Measurements from ENCODE around the gene RFNG. TPM values are rescaled to one million over a fixed set of nuclear protein-coding genes. Genes with fewer than 3 reads are reported as not detected.
A peak's percentile ranks its signal among the peaks of the same experiment; 100 is the strongest.

Gene RFNG
- total and polyA plus RNA-seq, 2 of the 13 experiments (the other 11 are each of a cell fraction or from before 2014, with no cell fraction given) = 61.4 to 64.0 TPM

- TF ChIP-seq, protein P1, sequence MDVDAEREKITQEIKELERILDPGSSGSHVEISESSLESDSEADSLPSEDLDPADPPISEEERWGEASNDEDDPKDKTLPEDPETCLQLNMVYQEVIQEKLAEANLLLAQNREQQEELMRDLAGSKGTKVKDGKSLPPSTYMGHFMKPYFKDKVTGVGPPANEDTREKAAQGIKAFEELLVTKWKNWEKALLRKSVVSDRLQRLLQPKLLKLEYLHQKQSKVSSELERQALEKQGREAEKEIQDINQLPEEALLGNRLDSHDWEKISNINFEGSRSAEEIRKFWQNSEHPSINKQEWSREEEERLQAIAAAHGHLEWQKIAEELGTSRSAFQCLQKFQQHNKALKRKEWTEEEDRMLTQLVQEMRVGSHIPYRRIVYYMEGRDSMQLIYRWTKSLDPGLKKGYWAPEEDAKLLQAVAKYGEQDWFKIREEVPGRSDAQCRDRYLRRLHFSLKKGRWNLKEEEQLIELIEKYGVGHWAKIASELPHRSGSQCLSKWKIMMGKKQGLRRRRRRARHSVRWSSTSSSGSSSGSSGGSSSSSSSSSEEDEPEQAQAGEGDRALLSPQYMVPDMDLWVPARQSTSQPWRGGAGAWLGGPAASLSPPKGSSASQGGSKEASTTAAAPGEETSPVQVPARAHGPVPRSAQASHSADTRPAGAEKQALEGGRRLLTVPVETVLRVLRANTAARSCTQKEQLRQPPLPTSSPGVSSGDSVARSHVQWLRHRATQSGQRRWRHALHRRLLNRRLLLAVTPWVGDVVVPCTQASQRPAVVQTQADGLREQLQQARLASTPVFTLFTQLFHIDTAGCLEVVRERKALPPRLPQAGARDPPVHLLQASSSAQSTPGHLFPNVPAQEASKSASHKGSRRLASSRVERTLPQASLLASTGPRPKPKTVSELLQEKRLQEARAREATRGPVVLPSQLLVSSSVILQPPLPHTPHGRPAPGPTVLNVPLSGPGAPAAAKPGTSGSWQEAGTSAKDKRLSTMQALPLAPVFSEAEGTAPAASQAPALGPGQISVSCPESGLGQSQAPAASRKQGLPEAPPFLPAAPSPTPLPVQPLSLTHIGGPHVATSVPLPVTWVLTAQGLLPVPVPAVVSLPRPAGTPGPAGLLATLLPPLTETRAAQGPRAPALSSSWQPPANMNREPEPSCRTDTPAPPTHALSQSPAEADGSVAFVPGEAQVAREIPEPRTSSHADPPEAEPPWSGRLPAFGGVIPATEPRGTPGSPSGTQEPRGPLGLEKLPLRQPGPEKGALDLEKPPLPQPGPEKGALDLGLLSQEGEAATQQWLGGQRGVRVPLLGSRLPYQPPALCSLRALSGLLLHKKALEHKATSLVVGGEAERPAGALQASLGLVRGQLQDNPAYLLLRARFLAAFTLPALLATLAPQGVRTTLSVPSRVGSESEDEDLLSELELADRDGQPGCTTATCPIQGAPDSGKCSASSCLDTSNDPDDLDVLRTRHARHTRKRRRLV (CRISPR knock-in tag; IDR thresholded peaks at IDR 0.05) = 0 out of 2 replicates have a peak, but pooled peaks have one; percentile 52
- TF ChIP-seq NFKB2 (CRISPR knock-in tag; IDR thresholded peaks at IDR 0.05; ENCODE audit: borderline replicate concordance) (peak; percentile 60), ZNF367 (CRISPR knock-in tag; IDR thresholded peaks at IDR 0.05; ENCODE audit: borderline replicate concordance) (peak; percentile 42; the same call in 1 of the 2 replicates), PCBP1 (IDR thresholded peaks at IDR 0.05; ENCODE audit: borderline replicate concordance, low read depth, low read length) (peak; percentile 72), AFF4 (CRISPR knock-in tag; IDR thresholded peaks at IDR 0.05) (0 out of 2 replicates have a peak, but pooled peaks have one; percentile 19), MBD4 (IDR thresholded peaks at IDR 0.05; ENCODE audit: borderline replicate concordance, low read length) (no peak), CHCHD3 (CRISPR knock-in tag; IDR thresholded peaks at IDR 0.05) (no peak), SNAPC2 (CRISPR knock-in tag; IDR thresholded peaks at IDR 0.05) (no peak), ZFP37 (CRISPR knock-in tag; IDR thresholded peaks at IDR 0.05; ENCODE audit: borderline replicate concordance) (0 out of 2 replicates have a peak, but pooled peaks have one; percentile 23), ZBTB7A (CRISPR knock-in tag; IDR thresholded peaks at IDR 0.05) (no peak; the same call in none of the 2 replicates), HMG20A (CRISPR knock-in tag; IDR thresholded peaks at IDR 0.05; ENCODE audit: borderline replicate concordance) (no peak), SRY (CRISPR knock-in tag; IDR thresholded peaks at IDR 0.05) (no peak), ZHX1 (CRISPR knock-in tag; IDR thresholded peaks at IDR 0.05; ENCODE audit: low read depth) (peak; percentile 69)
- TF ChIP-seq, protein P2, sequence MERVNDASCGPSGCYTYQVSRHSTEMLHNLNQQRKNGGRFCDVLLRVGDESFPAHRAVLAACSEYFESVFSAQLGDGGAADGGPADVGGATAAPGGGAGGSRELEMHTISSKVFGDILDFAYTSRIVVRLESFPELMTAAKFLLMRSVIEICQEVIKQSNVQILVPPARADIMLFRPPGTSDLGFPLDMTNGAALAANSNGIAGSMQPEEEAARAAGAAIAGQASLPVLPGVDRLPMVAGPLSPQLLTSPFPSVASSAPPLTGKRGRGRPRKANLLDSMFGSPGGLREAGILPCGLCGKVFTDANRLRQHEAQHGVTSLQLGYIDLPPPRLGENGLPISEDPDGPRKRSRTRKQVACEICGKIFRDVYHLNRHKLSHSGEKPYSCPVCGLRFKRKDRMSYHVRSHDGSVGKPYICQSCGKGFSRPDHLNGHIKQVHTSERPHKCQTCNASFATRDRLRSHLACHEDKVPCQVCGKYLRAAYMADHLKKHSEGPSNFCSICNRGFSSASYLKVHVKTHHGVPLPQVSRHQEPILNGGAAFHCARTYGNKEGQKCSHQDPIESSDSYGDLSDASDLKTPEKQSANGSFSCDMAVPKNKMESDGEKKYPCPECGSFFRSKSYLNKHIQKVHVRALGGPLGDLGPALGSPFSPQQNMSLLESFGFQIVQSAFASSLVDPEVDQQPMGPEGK (CRISPR knock-in tag; IDR thresholded peaks at IDR 0.05) = peak; percentile 58
Observed at GRCh38 chr17:82019690-82020571, 31.7 kb downstream of the RFNG start (continued).
